ENCODE data around the gene MAP3K12. TPM values are rescaled to one million over a fixed set of nuclear protein-coding genes. Genes with fewer than 3 reads are reported as not detected.

Gene MAP3K12
- total RNA-seq, 2 donors from 2014 or later: 3.2 to 6.8 TPM

Other genes starting within 250 kb of the MAP3K12 start
- gene ESPL1, start 231.2 kb downstream of the MAP3K12 start, total RNA-seq: 1 to 10 TPM; 3.3 to 9.6 TPM
- gene PFDN5, start 203.9 kb downstream of the MAP3K12 start, total RNA-seq: 100 to 1,000 TPM; 268 to 291 TPM
- gene MYG1, start 199.8 kb downstream of the MAP3K12 start, total RNA-seq: 10 to 100 TPM; 37.9 to 39.2 TPM
- gene AAAS, start 177.8 kb downstream of the MAP3K12 start, total RNA-seq: 10 to 100 TPM; 34.6 to 39.0 TPM
- not detected for gene SP7, start 163.1 kb downstream of the MAP3K12 start, total RNA-seq
- 10 to 100 TPM; 85.2 to 98.2 TPM for gene SP1, start 119.3 kb downstream of the MAP3K12 start, total RNA-seq
- gene AMHR2, start 75.6 kb downstream of the MAP3K12 start, total RNA-seq: not detected
- gene PRR13, start 57.7 kb downstream of the MAP3K12 start, total RNA-seq: 100 to 1,000 TPM; 447 to 662 TPM
- 100 to 1,000 TPM; 586 to 592 TPM for gene PCBP2, start 47.4 kb downstream of the MAP3K12 start, total RNA-seq
- 10 to 100 TPM; 21.3 to 22.3 TPM for gene TARBP2, start 1.8 kb upstream of the MAP3K12 start, total RNA-seq
- not detected for gene NPFF, start 8.0 kb upstream of the MAP3K12 start, total RNA-seq
- 10 to 100 TPM; 38.3 to 39.2 TPM for gene ATF7, start 126.9 kb upstream of the MAP3K12 start, total RNA-seq
- gene ATP5MC2, start 176.6 kb upstream of the MAP3K12 start, total RNA-seq: 100 to 1,000 TPM; 323 to 371 TPM
- gene CALCOCO1, start 228.0 kb upstream of the MAP3K12 start, total RNA-seq: 10 to 100 TPM; 65.0 to 91.0 TPM

Data from left colon (tissue), 2 donors.